Keratinocyte (primary cell): ENCODE results near the gene ILKAP. TPM values are rescaled to one million over a fixed set of nuclear protein-coding genes. Genes with fewer than 3 reads are reported as not detected.

Experiments used
- DNase-seq: peaks from one replicate; pipeline ENCODE4 v3.0.0-alpha.2; 2011; ENCODE audit warnings: low read depth, missing footprints, low spot score
- FAIRE-seq: peaks from 2 replicates; lab custom pipeline; 2011; peaks lifted over from hg19 to GRCh38; lab: Jason Lieb, UNC
- H2AFZ ChIP-seq: 2 replicates; pipeline ENCODE4 v1.6.0; 2012; ENCODE audit warnings: low read length, control low read depth, inconsistent platforms; ENCODE audit not compliant: control insufficient read depth
- H3K27ac ChIP-seq: 2 replicates; pipeline ENCODE4 v1.5.1; 2011; ENCODE audit warnings: low read length; ENCODE audit not compliant: control insufficient read depth, insufficient read depth
- H3K27me3 ChIP-seq: 3 replicates; pipeline ENCODE4 v1.6.0; 2011; ENCODE audit warnings: low read length; ENCODE audit not compliant: control insufficient read depth, insufficient read depth; ENCODE audit errors: extremely low read depth
- H3K36me3 ChIP-seq, 2 experiments: 2 replicates in 1 of 2; 3 replicates in 1 of 2; pipeline ENCODE4 v1.5.1; 2011; ENCODE audit warnings: low read length in 2 of 2, mild to moderate bottlenecking in 1 of 2; ENCODE audit not compliant: control insufficient read depth in 2 of 2, insufficient read depth in 2 of 2; ENCODE audit errors: extremely low read depth in 1 of 2
- H3K4me1 ChIP-seq: 3 replicates; pipeline ENCODE4 v1.5.1; 2011; ENCODE audit warnings: low read length; ENCODE audit not compliant: control insufficient read depth, insufficient read depth; ENCODE audit errors: extremely low read depth
- H3K4me2 ChIP-seq: 3 replicates; pipeline ENCODE4 v1.6.0; 2011; ENCODE audit warnings: low read depth, low read length; ENCODE audit not compliant: control insufficient read depth, insufficient read depth; ENCODE audit errors: extremely low read depth
- H3K4me3 ChIP-seq, 3 experiments: fragments of 200-600 bp in 1 of 3; sonication (generic) in 1 of 3; 2 replicates in 2 of 3; 3 replicates in 1 of 3; pipeline ENCODE4 v1.5.1; 2011 to 2016; ENCODE audit warnings: low read length in 3 of 3, mild to moderate bottlenecking in 3 of 3, control low read depth in 2 of 3, inconsistent platforms in 1 of 3, low read depth in 1 of 3, mixed read lengths in 1 of 3, mixed run types in 1 of 3, moderate library complexity in 1 of 3; ENCODE audit not compliant: control insufficient read depth in 2 of 3, insufficient read depth in 2 of 3; ENCODE audit errors: extremely low read depth in 1 of 3
- H3K79me2 ChIP-seq: 2 replicates; pipeline ENCODE4 v1.6.0; 2012; ENCODE audit warnings: low read length; ENCODE audit not compliant: control insufficient read depth, insufficient read depth
- H3K9ac ChIP-seq: 3 replicates; pipeline ENCODE4 v1.6.0; 2011; ENCODE audit warnings: low read length; ENCODE audit not compliant: control insufficient read depth, insufficient read depth; ENCODE audit errors: extremely low read depth
- H3K9me1 ChIP-seq: 3 replicates; pipeline ENCODE4 v1.6.0; 2011; ENCODE audit warnings: low read length; ENCODE audit not compliant: control insufficient read depth, insufficient read depth; ENCODE audit errors: extremely low read depth
- H3K9me3 ChIP-seq: 2 replicates; pipeline ENCODE4 v1.5.1; 2012; ENCODE audit warnings: low read depth, low read length; ENCODE audit not compliant: control insufficient read depth
- H4K20me1 ChIP-seq: 3 replicates; pipeline ENCODE4 v1.6.0; 2011; ENCODE audit warnings: low read length; ENCODE audit not compliant: control insufficient read depth, insufficient read depth; ENCODE audit errors: extremely low read depth
- EZH2 ChIP-seq: IDR thresholded peaks from one replicate; pipeline ENCODE4 v1.6.1; 2012; ENCODE audit warnings: inconsistent platforms, mild to moderate bottlenecking, low read length, moderate library complexity
- dilution Hi-C: fragments of 300-500 bp; cut with MboI; formaldehyde crosslinking; loops from one replicate; pipeline ENCODE4 v1.7.0; 2020; ENCODE audit warnings: low sequenced_read_pairs; ENCODE audit not compliant: extremely low pct_ligation_motif_present
- polyA plus RNA-seq, 5 experiments: library from polyadenylated mRNA; depleted of rRNA in 3 of 5; stranded (reverse) in 3 of 5; stranded (forward) in 1 of 5; unstranded in 1 of 5; fragments of >200 nt; gene quantifications; 1 replicate in 1 of 5; 2 replicates in 3 of 5; 3 replicates in 1 of 5; pipeline versions ENCODE4 v1.2.1 to v1.2.3, GENCODE V29; 2011 to 2012; ENCODE audit warnings: missing spikeins in 2 of 5, low read depth in 1 of 5, low replicate concordance in 1 of 5
- TF ChIP-seq, protein P1 (sequence below), 3 experiments: IDR thresholded peaks in 1 of 3; conservative IDR thresholded peaks in 1 of 3; optimal IDR thresholded peaks in 1 of 3; 2 replicates in 2 of 3; 3 replicates in 1 of 3; pipeline versions ENCODE3 to v1.5.1; 2011; ENCODE audit warnings: low read length in 3 of 3, mild to moderate bottlenecking in 3 of 3, moderate library complexity in 2 of 3, control low read depth in 1 of 3, inconsistent platforms in 1 of 3; ENCODE audit not compliant: insufficient read depth in 2 of 3; ENCODE audit errors: extremely low read depth in 1 of 3

The ILKAP gene
- polyA plus RNA-seq, 1 donor (not counting 4 experiments of a cell fraction or from before 2014, with no cell fraction given) = 39.1 TPM

DNA sequence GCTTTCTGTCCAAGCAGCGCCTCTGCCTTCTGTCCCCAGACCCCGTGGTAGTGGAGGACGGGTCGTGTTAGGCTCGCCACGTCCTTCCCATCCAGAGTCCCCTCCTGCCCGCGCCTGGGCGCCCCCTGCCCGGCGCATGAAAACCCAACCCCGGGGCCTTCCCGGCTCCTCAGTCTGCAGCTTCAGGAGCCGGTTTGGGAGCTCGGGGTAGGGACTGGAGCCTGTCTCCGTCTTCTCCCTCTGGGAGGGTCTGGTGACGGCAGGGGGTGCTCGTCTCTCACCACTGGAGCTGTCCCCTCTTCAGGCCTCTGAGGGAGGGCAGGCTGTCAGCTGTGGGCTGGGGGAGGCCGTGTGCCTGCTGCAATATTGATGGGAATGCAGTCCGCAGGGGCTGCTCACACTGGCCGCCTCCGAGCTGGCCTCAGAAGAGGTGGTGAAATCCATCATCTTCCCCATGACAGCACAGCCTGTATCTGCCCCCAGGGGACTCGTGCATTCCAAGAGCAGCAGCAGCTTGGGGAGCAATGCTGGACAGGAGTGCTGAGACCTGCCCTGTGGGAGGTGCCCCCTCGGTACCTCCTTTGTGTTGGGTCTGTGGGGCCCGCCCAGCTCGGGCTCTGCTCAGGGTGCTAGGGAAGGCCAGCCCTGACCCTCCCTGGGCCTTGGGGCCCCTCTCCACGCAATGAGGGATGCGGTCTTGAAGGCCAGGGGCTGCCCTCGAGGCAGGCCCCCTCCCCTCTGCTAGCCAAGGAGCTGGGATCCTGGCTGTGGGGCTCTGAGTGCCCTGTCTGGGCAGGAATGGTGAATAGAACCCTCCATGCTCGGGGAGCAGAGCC, 82.8 kb downstream of the ILKAP start:
- H3K36me3 ChIP-seq = no peaks in the 10 kb centered on the region
- no peak overlapping the region for H3K9ac ChIP-seq
- dilution Hi-C loops = no loop called here
- FAIRE-seq = no peak
- H3K79me2 ChIP-seq = no peaks in the 10 kb centered on the region
- no peak overlapping the region for H3K27ac ChIP-seq
- H4K20me1 ChIP-seq = no peaks in the 10 kb centered on the region
- DNase-seq = no peak
- H3K4me2 ChIP-seq = no peak overlapping the region
- H3K9me1 ChIP-seq = no peaks in the 10 kb centered on the region
- no peaks in the 10 kb centered on the region for H3K9me3 ChIP-seq
- peaks cover 33% of the 10 kb centered on the region for H3K27me3 ChIP-seq
- TF ChIP-seq, protein P1, sequence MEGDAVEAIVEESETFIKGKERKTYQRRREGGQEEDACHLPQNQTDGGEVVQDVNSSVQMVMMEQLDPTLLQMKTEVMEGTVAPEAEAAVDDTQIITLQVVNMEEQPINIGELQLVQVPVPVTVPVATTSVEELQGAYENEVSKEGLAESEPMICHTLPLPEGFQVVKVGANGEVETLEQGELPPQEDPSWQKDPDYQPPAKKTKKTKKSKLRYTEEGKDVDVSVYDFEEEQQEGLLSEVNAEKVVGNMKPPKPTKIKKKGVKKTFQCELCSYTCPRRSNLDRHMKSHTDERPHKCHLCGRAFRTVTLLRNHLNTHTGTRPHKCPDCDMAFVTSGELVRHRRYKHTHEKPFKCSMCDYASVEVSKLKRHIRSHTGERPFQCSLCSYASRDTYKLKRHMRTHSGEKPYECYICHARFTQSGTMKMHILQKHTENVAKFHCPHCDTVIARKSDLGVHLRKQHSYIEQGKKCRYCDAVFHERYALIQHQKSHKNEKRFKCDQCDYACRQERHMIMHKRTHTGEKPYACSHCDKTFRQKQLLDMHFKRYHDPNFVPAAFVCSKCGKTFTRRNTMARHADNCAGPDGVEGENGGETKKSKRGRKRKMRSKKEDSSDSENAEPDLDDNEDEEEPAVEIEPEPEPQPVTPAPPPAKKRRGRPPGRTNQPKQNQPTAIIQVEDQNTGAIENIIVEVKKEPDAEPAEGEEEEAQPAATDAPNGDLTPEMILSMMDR (optimal IDR thresholded peaks at IDR 0.05 in 1 of 3, IDR thresholded peaks at IDR 0.05 in 1 of 3, conservative IDR thresholded peaks at IDR 0.05 in 1 of 3; ENCODE audit: extremely low read depth in 1 of 3, insufficient read depth in 2 of 3, low read length in 3 of 3) = peak in 1 of 3 experiments; percentile 22
- TF ChIP-seq EZH2 = no peak
- H3K4me1 ChIP-seq = no peaks in the 10 kb centered on the region
- H2AFZ ChIP-seq = no peak overlapping the region
- H3K4me3 ChIP-seq = no peak overlapping the region

Other genes with a start within 250 kb of the ILKAP start
- 63.6 to 98.6 TPM (median 95.6 TPM) in 3 replicates for gene UBE2F, start 236.7 kb downstream of the ILKAP start, polyA plus RNA-seq
- gene SCLY, start 142.7 kb downstream of the ILKAP start, polyA plus RNA-seq = 11.4 to 11.9 TPM (median 11.8 TPM) in 3 replicates
- gene ESPNL, start 103.4 kb downstream of the ILKAP start, polyA plus RNA-seq = 0.14 to 0.19 TPM (median 0.16 TPM) in 3 replicates
- not detected in 3 replicates for gene KLHL30, start 65.0 kb downstream of the ILKAP start, polyA plus RNA-seq
- gene ERFE, start 44.7 kb downstream of the ILKAP start, polyA plus RNA-seq = 0.14 to 0.28 TPM (median 0.27 TPM) in 3 replicates
- 0.76 to 0.80 TPM (median 0.77 TPM) in 3 replicates for gene HES6, start 36.3 kb upstream of the ILKAP start, polyA plus RNA-seq
- gene PER2, start 84.9 kb upstream of the ILKAP start, polyA plus RNA-seq = 0.68 to 2.0 TPM (median 1.6 TPM) in 3 replicates
- gene TRAF3IP1, start 116.8 kb upstream of the ILKAP start, polyA plus RNA-seq = 6.4 to 7.0 TPM (median 7.0 TPM) in 3 replicates
- 11.8 to 16.7 TPM (median 13.0 TPM) in 3 replicates for gene ASB1, start 223.2 kb upstream of the ILKAP start, polyA plus RNA-seq